Effector CD8-positive, alpha-beta T cell (primary cell): ENCODE data around the gene DYNC1I2.
"Not testable (repeated sequence)": the region's sequence is repeated elsewhere in the genome, so short reads cannot be mapped to it uniquely, and the experiment has no call there.

ENCODE experiments used
- DNase-seq: peaks from one replicate; lab custom pipeline; 2025; lab: John Stamatoyannopoulos, UW

The DYNC1I2 gene

GRCh38 chr2:171774581-171774980, 87.3 kb downstream of the DYNC1I2 start:
- DNase-seq: not testable (repeated sequence)

GRCh38 chr2:171778515-171778914, 91.2 kb downstream of the DYNC1I2 start:
- DNase-seq: no peak

- DNase-seq: no peak
Measured at GRCh38 chr2:171785450-171785849, 98.2 kb downstream of the DYNC1I2 start.

- DNase-seq: no peak
Measured at GRCh38 chr2:171787333-171788072, 100.2 kb downstream of the DYNC1I2 start.

GRCh38 chr2:171788316-171788993, 101.2 kb downstream of the DYNC1I2 start:
- no peak for DNase-seq

- no peak for DNase-seq
Measured at GRCh38 chr2:171789956-171790355, 102.7 kb downstream of the DYNC1I2 start.

GRCh38 chr2:171791361-171791760, 104.1 kb downstream of the DYNC1I2 start:
- DNase-seq: no peak

GRCh38 chr2:171792157-171792556, 104.9 kb downstream of the DYNC1I2 start:
- no peak for DNase-seq

GRCh38 chr2:171792886-171793580, 105.8 kb downstream of the DYNC1I2 start:
- DNase-seq: no peak

- DNase-seq: no peak
Measured at GRCh38 chr2:171793691-171794678, 106.7 kb downstream of the DYNC1I2 start.

- no peak for DNase-seq
Measured at GRCh38 chr2:171794918-171795317, 107.6 kb downstream of the DYNC1I2 start.
